Measurements from ENCODE around the gene CAPS2.
"Not testable (repeated sequence)": the region's sequence is repeated elsewhere in the genome, so short reads cannot be mapped to it uniquely, and the experiment has no call there.

Gene CAPS2

DNA sequence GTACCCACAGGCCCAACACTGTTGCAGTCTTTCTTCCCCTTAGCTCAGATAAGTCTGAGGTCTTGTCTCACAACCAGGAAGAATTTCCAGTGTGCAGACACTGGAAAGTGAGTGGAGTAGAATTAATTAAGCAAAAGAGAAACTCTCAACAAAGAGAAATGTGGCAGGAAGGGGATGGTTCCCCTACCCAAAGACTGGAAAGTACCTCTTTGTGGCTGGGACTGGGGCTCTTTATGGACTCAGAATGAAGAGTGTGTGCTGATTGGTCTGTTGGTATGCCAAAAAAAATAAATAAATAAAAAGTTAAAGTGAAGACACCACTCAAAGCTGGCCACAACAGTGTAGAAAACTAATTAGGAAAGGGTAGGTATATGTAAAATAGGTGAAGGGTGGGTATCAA lies 30.8 kb upstream of the CAPS2 start:
- TF ChIP-seq CTCF (IDR thresholded peaks at IDR 0.05; ENCODE audit: low read depth, low read length), result no peak
- DNase-seq (ENCODE audit: low read depth in 2 of 2), result no peak
- no peak overlapping the region for H3K4me3 ChIP-seq (replicated peaks in 1 of 2; ENCODE audit: low read depth in 2 of 2, low read length in 2 of 2)

- H3K4me3 ChIP-seq (replicated peaks in 1 of 2; ENCODE audit: low read depth in 2 of 2, low read length in 2 of 2), result no peak overlapping the region
- TF ChIP-seq CTCF (IDR thresholded peaks at IDR 0.05; ENCODE audit: low read depth, low read length), result no peak
These were observed 23.9 kb upstream of the CAPS2 start for GRCh38 chr12:75354011-75354410.

GRCh38 chr12:75350413-75350812 lies 20.3 kb upstream of the CAPS2 start:
- TF ChIP-seq CTCF (IDR thresholded peaks at IDR 0.05; ENCODE audit: low read depth, low read length), result no peak
- DNase-seq (ENCODE audit: low read depth in 2 of 2), result no peak
- no peak overlapping the region for H3K4me3 ChIP-seq (replicated peaks in 1 of 2; ENCODE audit: low read depth in 2 of 2, low read length in 2 of 2)

More at GRCh38 chr12:75354011-75354410, 23.9 kb upstream of the CAPS2 start:
- DNase-seq (ENCODE audit: low read depth in 2 of 2), result no peak

- TF ChIP-seq CTCF (IDR thresholded peaks at IDR 0.05; ENCODE audit: low read depth, low read length), result no peak
- no peak overlapping the region for H3K4me3 ChIP-seq (replicated peaks in 1 of 2; ENCODE audit: low read depth in 2 of 2, low read length in 2 of 2)
- DNase-seq (ENCODE audit: low read depth in 2 of 2), result no peak
These were observed 19.8 kb upstream of the CAPS2 start for GRCh38 chr12:75349946-75350345.

- H3K4me3 ChIP-seq (replicated peaks in 1 of 2; ENCODE audit: low read depth in 2 of 2, low read length in 2 of 2); DNase-seq (ENCODE audit: low read depth in 2 of 2): not testable (repeated sequence)
These were observed 16.1 kb upstream of the CAPS2 start for GRCh38 chr12:75346215-75346614.

DNA sequence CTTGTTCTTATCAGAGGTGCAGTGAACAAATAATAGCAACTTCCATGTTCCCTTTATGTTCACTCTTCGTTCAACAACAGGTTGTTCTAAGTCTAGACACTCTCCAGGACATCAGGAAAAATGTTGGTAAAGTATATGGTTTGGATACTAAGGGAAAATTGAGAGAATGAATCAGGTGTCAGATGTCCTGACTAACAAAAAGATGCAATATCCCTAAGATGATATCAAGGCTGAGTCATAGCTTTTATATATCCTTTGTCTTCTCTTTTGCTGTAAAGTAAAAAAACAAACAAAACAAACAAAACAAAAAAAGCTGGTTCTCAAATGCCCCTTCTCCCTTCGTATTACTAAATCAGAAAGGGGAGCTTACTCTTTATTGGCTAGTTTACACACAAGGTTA lies 15.4 kb upstream of the CAPS2 start:
- peak in 1 of 2 donors; percentile 20 for DNase-seq (ENCODE audit: low read depth in 2 of 2)
- H3K4me3 ChIP-seq (replicated peaks in 1 of 2; ENCODE audit: low read depth in 2 of 2, low read length in 2 of 2), result no peak overlapping the region
- no peak for TF ChIP-seq CTCF (IDR thresholded peaks at IDR 0.05; ENCODE audit: low read depth, low read length)

DNA sequence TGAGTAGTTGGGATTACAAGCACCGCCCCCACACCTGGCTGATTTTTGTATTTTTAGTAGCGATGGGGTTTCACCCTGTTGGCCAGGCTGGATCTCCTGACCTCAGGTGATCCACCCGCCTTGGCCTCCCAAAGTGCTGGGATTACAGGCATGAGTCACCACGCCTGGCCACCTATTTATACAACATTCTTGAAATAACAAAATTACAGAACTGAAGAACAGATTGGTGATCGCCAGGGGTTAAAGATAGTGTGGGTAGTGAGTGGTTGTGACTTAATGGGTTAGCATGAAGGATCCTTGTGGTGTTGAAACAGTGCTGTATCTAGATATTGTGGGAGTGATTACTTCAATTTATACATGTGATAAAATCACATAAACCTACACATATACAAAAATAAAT lies 11.7 kb upstream of the CAPS2 start:
- TF ChIP-seq CTCF (IDR thresholded peaks at IDR 0.05; ENCODE audit: low read depth, low read length), result no peak
- peak in 1 of 2 donors; percentile 22 for DNase-seq (ENCODE audit: low read depth in 2 of 2)

More for the DNA sequence above, 11.7 kb upstream of the CAPS2 start:
- no peak overlapping the region for H3K4me3 ChIP-seq (replicated peaks in 1 of 2; ENCODE audit: low read depth in 2 of 2, low read length in 2 of 2)
